HPDE6-E6E7 (cell line): ENCODE measurements around the gene MRTO4.
"Not testable (repeated sequence)": the region's sequence is repeated elsewhere in the genome, so short reads cannot be mapped to it uniquely, and the experiment has no call there.

ENCODE experiments used
- DNase-seq: peaks from one replicate; pipeline ENCODE4 v3.0.0; 2011; ENCODE audit warnings: missing footprints; ENCODE audit errors: extremely low spot score

The MRTO4 gene

DNA sequence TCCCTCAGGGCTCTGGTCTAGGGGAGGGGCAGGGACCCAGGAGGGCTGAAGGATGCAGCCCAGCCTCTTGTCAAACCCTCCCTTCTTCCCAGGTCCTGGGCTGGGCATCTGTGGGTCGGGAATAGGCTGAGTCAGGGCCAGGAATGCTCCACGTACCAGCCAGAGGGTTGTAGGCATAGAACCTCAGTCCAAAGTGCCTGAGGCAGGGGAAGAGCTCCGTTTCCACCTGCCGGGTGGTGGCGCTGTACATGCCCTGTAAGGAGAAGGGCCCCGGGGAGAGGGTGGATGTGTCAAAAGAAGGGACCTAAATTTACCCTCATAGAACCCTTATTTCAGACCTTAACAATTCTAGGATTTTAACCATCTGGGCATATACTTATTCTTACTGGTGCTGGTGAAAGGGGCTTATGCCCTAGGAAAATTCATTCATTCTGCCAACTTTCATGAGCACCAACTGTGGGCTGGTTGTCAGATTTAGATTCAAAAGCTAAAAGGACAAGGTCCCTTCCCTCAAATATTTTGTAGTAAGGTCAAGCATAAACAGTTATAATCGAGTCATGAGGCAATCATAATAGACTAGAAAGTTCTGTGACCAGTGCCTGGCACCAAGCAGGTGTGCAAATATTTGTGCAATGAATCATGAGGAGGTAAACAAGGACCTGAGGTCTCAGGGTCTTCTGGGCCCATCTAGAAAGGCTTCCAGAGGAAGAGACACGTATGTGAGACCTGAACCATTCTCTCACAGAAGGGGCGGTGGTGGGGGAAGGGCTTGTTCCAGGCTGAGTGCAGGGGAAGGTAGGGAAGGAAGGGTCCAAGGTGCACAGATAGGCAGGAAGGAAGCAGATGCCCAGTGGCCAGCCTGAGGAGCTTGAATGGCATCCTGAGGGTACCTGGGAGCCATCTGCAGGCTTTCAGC is 18.1 kb downstream of the MRTO4 start:
- DNase-seq = not testable (repeated sequence)

- not testable (repeated sequence) for DNase-seq
These were observed 18.7 kb downstream of the MRTO4 start for GRCh38 chr1:19270343-19270730.

DNA sequence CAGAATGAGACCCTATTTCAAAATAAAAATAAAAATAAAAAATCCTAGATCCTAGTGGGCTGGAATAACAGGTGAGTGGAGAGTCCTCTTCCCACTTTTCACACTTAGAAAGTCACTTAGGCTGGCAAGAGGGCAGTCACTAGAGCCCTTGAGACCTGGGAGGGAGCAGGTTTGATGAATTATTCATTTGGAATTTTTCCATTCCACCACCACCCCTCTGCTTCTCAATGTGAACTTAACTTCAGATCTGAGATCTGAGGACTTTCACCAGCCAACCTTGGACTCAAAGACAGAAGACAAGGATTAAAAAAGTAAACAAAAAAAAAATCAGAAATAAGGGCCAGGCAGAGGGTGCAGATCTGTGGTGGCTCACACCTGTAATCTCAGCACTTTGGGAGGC is 20.5 kb downstream of the MRTO4 start:
- DNase-seq = no peak

DNA sequence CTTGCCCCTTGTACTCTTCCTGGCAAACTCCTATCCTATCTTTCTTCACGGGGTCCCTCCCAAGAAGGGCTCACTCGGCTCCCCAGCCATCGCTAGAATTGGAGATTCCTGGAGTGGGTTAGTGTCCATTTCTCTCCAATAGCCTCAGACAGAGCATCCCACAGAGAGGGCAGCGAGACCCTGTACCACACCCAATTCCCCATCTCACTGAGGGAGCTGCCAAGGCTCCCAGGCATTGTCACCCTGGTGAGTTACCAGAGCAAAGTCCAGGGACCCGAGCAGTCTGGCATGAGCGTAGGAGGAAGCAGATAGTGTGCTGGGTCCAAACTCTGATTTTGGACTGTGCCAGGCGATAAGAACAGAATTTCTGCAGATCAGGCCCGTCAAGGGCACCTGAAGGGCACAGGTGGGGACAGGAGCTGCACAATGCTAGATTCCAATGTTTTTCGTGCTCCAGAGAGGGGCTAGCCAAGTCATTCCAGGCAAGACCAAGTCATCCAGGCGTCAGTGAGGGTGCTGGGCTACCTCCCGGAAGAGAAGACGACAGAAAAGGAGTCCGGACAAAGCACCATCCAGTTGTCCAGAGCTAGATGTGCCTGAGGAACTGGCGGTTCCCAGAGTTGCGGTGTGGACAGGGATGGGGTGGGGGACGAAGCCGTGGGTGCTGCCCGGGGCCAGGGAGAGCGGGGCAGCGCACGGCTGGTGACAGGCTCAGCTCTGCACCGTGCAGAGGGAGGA is 21.7 kb downstream of the MRTO4 start:
- no peak for DNase-seq

DNA sequence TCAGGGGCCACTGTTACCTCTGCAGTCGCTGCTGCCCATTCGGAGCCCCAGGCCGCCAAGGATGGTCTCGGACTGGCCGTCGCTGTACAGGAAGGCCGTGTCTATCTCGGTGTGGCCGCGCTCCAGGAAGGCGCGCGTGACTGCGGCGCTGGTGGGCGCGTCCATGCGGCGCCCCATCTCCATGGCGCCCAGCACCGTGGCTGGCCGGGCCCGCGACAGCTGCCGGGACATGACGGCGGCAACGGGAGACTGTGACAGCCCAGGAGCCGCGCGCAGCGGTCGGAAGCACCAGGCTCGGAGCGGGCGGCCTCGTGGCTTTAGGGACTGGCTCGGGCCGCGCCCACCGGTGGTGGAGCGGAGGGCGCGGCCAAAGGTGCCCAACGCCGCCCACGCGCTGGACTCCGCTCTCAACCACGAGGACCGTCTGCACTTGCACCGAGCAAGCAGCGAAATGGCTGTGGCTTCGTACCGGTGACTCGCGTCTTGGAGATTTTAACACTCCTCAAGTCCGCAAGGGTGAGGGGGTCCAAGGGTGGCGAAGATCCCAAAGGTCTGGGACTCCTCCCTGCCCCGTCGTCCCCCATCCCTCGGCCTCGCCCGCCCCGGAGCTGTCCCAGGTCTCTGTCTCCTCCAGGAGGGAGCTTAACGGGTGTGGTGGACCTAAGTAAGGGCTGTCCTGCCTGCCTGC is 22.4 kb downstream of the MRTO4 start:
- not testable (repeated sequence) for DNase-seq

DNA sequence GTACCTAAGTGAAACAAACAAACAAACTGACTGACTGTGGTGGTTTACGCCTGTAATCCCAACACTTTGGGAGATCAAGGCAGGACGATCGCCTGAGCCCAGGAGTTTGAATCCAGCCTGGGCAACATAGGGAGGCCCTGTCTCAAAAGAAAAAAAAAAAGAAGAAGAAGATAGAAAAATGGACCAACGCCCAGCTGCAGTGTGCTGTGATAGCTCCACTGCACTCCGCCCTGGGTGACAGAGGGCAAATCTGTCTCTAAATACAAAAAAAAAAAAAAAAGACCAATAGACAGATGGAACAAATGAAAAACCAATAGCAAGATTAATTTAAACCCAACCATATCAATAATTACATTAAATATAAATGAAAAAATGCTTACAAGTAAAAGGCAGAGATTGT is 23.0 kb downstream of the MRTO4 start:
- no peak for DNase-seq

DNA sequence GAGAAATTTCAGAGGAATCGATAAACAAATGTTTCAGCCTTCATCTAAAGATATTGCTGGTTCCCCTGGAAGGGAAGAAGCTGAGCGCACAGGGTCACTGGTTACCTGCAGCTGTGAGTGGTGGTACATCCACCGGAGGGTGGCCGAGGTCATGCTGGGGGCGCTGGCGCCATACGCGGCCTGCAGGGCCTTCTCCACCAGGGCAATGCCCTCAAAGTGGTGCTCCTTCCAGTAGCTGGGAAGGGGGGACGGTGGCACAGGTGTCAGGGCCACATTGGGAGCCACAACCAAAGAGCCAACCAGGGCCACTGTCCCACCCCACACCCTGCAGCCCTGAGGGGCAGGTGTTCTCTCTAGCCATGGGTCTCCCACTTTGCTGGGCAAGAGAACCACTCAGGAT is 32.3 kb downstream of the MRTO4 start:
- no peak for DNase-seq

GRCh38 chr1:19284881-19285280 is 33.3 kb downstream of the MRTO4 start:
- DNase-seq = no peak

DNA sequence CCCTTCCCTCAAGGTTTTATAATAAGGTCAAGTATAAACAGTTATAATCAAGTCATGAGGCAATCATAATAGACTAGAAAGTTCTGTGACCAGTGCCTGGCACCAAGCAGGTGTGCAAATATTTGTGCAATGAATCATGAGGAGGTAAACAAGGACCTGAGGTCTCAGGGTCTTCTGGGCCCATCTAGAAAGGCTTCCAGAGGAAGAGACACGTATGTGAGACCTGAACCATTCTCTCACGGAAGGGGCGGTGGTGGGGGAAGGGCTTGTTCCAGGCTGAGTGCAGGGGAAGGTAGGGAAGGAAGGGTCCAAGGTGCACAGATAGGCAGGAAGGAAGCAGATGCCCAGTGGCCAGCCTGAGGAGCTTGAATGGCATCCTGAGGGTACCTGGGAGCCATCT is 33.8 kb downstream of the MRTO4 start:
- not testable (repeated sequence) for DNase-seq

DNA sequence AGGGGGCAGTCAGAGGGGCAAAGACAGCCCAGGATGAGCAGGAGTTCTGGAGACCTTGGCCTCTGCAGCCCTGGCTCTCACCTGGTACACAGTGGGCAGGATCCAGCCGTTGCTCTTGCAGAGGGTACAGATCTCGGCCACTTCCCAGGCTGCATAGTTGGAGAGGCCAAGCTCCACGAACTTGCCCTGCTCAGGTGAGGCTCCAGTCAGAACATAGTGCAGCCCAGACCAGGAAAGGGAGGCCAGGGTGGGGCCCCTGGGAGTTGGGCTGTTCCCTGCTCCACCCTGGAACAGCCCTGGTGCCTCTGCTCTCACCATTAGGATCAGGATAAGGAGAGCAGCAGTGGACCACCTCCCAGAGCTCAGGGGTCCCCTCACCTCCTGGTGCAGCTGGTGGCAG is 34.2 kb downstream of the MRTO4 start:
- DNase-seq = not testable (repeated sequence)

- DNase-seq = no peak
These were observed 36.0 kb downstream of the MRTO4 start for GRCh38 chr1:19287436-19288185.

DNA sequence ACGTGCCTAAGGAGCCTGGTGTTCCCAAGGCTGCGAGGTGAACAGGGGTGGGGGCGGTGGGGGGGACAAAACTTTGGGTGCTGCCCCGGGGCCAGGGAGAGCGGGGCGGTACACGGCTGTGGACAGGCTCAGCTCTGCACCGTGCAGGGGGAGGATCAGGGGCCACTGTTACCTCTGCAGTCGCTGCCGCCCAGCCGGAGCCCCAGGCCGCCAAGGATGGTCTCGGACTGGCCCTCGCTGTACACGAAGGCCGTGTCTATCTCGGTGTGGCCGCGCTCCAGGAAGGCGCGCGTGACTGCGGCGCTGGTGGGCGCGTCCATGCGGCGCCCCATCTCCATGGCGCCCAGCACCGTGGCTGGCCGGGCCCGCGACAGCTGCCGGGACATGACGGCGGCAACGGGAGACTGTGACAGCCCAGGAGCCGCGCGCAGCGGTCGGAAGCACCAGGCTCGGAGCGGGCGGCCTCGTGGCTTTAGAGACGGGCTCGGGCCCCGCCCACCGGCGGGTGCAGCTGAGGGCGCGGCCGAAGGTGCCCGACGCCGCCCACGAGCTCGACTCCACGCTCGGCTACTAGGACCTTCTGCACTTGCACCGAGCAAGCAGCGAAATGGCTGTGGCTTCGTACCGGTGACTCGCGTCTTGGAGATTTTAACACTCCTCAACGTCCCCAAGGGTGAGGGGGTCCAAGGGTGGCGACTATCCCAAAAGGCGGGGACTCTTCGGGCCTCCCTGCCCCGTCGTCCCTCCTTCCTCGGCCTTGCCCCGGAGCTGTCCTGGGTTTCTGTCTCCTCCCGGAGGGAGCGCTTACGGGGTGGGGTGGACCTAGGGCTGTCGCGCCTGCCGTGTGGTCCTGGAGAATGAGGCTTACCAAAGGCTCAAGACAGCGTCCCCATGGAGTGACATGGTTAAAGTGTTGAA is 37.0 kb downstream of the MRTO4 start, which contains the start of gene AKR7A3:
AKR7A3 (minus strand) TSS at position 447 of the 918 bp plus-strand sequence; CDS start at position 386, 61 bp downstream.
- DNase-seq = peak; percentile 53

DNA sequence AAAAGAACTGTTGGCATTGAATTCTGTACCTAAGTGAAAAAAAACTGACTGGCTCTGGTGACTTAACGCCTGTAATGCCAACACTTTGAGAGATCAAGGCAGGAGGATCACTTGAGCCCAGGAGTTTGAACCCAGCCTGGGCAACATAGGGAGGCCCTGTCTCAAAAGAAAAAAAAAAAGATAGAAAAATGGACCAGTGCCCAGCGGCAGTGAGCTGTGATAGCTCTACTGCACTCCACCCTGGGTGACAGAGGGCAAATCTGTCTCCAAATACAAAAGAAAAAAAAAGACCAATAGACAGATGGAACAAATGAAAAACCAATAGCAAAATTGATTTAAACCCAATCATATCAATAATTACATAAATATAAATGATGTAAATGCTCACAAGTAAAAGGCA is 37.6 kb downstream of the MRTO4 start:
- no peak for DNase-seq

- no peak for DNase-seq
These were observed 43.0 kb downstream of the MRTO4 start for GRCh38 chr1:19294638-19295037.

DNA sequence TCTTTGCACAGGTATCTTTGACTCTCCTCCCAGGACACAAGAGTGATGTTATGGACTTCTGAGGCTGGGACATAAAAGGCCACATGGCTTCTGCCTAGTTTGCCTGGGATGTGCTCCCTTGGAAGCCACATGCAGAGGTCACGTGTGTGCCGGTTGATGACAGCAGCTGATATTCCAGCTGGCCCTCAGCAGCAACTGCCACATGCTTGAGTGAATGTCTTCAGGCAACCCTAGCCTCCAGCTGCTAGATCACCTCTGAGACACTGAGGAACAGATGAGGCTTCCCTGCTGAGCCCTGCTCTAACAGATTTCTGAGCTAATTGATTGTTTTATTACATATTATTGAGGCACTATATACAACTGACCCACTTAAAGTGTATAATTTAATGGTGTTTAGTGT is 48.6 kb downstream of the MRTO4 start:
- DNase-seq = no peak

GRCh38 chr1:19304081-19304480 is 52.5 kb downstream of the MRTO4 start:
- not testable (repeated sequence) for DNase-seq

DNA sequence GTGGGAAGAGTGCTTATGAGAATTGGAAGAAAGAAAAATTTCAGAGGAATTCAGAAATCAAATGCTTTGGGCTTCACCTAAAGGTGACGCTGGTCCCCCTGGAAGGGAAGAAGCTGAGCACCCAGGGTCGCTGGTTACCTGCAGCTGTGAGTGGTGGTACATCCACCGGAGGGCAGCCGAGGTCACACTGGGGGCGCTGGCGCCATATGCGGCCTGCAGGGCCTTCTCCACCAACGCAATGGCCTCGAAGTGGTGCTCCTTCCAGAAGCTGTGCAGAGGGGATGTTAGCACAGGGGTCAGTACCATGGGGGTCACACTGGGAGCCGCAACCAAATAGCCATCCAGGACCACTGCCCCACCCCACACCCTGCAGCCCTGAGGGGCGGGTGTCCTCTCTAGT is 54.3 kb downstream of the MRTO4 start:
- no peak for DNase-seq

GRCh38 chr1:19306941-19307340 is 55.3 kb downstream of the MRTO4 start:
- no peak for DNase-seq

GRCh38 chr1:19307794-19308508 is 56.3 kb downstream of the MRTO4 start:
- no peak for DNase-seq

GRCh38 chr1:19308509-19308907 is 56.9 kb downstream of the MRTO4 start:
- DNase-seq = no peak
